SK-N-SH (cell line): Measurements from ENCODE around the gene SDCCAG8. TPM values are rescaled to one million over a fixed set of nuclear protein-coding genes. Genes with fewer than 3 reads are reported as not detected.

Experiments
- CTCF ChIA-PET: fragments of 300-600, 350-600 bp; formaldehyde crosslinking; extraction: SDS; loops from one replicate; lab custom pipeline; 2021; lab: Yijun Ruan, JAX
- POLR2A ChIA-PET: fragments of 350-600 bp; sonication (Branson Sonifier 250); formaldehyde crosslinking; extraction: SDS; loops from one replicate; lab custom pipeline; 2020; ENCODE audit warnings: antibody characterized with exemption, inconsistent platforms; lab: Yijun Ruan, JAX
- DNase-seq: peaks from one replicate; pipeline ENCODE4 v3.0.0; 2012
- H2AFZ ChIP-seq: fragments of 200-600 bp; sonication (generic); 2 replicates; pipeline ENCODE4 v1.8.1; 2016; ENCODE audit warnings: antibody characterized with exemption, mild to moderate bottlenecking, low read depth
- H3F3A ChIP-seq: fragments of 200-600 bp; sonication (generic); replicated peaks from 2 replicates; pipeline ENCODE3; 2016; ENCODE audit warnings: antibody characterized with exemption, mild to moderate bottlenecking; ENCODE audit not compliant: insufficient read depth
- H3K27ac ChIP-seq, 2 experiments: fragments of 200-500 bp in 1 of 2; fragments of 200-600 bp in 1 of 2; sonication (Bioruptor generic) in 1 of 2; sonication (generic), shearing (Covaris generic) in 1 of 2; 2 replicates each; pipeline versions ENCODE4 v1.5.1 to v1.6.1; 2014 to 2016; ENCODE audit warnings: low read depth in 2 of 2, inconsistent platforms in 1 of 2, low read length in 1 of 2, mild to moderate bottlenecking in 1 of 2, mixed read lengths in 1 of 2
- H3K27me3 ChIP-seq: fragments of 200-600 bp; sonication (generic), shearing (Covaris generic); 2 replicates; pipeline ENCODE4 v1.6.1; 2016; ENCODE audit warnings: mixed run types; ENCODE audit not compliant: insufficient read depth
- H3K36me3 ChIP-seq, 2 experiments: fragments of 200-500 bp in 1 of 2; fragments of 200-600 bp in 1 of 2; sonication (Bioruptor generic) in 1 of 2; sonication (generic) in 1 of 2; replicated peaks in 1 of 2; 2 replicates each; pipeline versions ENCODE3 to v1.5.1; 2014 to 2016; ENCODE audit warnings: low read length in 1 of 2, mild to moderate bottlenecking in 1 of 2; ENCODE audit not compliant: insufficient read depth in 2 of 2, control insufficient read depth in 1 of 2
- H3K4me1 ChIP-seq, 2 experiments: fragments of 200-500 bp in 1 of 2; fragments of 200-600 bp in 1 of 2; sonication (Bioruptor generic) in 1 of 2; sonication (generic), shearing (Covaris generic) in 1 of 2; 2 replicates each; pipeline versions ENCODE4 v1.5.1 to v1.6.1; 2014 to 2016; ENCODE audit warnings: low read depth in 1 of 2, low read length in 1 of 2, mixed run types in 1 of 2; ENCODE audit not compliant: insufficient read depth in 2 of 2, control insufficient read depth in 1 of 2
- H3K4me2 ChIP-seq: fragments of 200-600 bp; sonication (generic), shearing (Covaris generic); 2 replicates; pipeline ENCODE4 v1.6.1; 2017; ENCODE audit warnings: mixed run types
- H3K4me3 ChIP-seq, 2 experiments: fragments of 200-500 bp in 1 of 2; fragments of 200-600 bp in 1 of 2; sonication (Bioruptor generic) in 1 of 2; sonication (generic), shearing (Covaris generic) in 1 of 2; 2 replicates each; pipeline versions ENCODE4 v1.5.1 to v1.8.1; 2014 to 2016; ENCODE audit warnings: low read depth in 2 of 2, inconsistent platforms in 1 of 2, low read length in 1 of 2, mild to moderate bottlenecking in 1 of 2, mixed read lengths in 1 of 2, moderate library complexity in 1 of 2
- H3K79me2 ChIP-seq: fragments of 200-600 bp; sonication (generic); 2 replicates; pipeline ENCODE4 v1.8.1; 2017; ENCODE audit warnings: mild to moderate bottlenecking; ENCODE audit not compliant: insufficient read depth
- H3K9ac ChIP-seq: fragments of 200-600 bp; sonication (generic); 2 replicates; pipeline ENCODE4 v1.6.1; 2017; ENCODE audit warnings: mixed run types
- H3K9me2 ChIP-seq: fragments of 200-600 bp; sonication (generic); 2 replicates; pipeline ENCODE4 v1.6.1; 2017; ENCODE audit warnings: mixed run types
- H3K9me3 ChIP-seq: fragments of 200-600 bp; sonication (generic); 2 replicates; pipeline ENCODE4 v1.6.1; 2017; ENCODE audit warnings: mixed run types, mild to moderate bottlenecking, moderate library complexity
- H4K20me1 ChIP-seq: fragments of 200-600 bp; sonication (generic); 2 replicates; pipeline ENCODE4 v1.6.1; 2017; ENCODE audit warnings: mild to moderate bottlenecking, mixed run types; ENCODE audit not compliant: insufficient read depth
- CHD2 ChIP-seq: fragments of 150-350 bp; IDR thresholded peaks from 2 replicates; pipeline ENCODE4 v1.6.1; 2018; ENCODE audit warnings: low read length; ENCODE audit not compliant: partially characterized antibody
- ELF1 ChIP-seq: IDR thresholded peaks from 2 replicates; pipeline ENCODE4 v1.4.0; 2012
- GABPA ChIP-seq: IDR thresholded peaks from 2 replicates; pipeline ENCODE4 v1.4.0; 2012; ENCODE audit warnings: low read depth, mild to moderate bottlenecking
- MXI1 ChIP-seq: IDR thresholded peaks from 2 replicates; pipeline ENCODE4 v1.6.1; 2012; ENCODE audit warnings: mild to moderate bottlenecking, low read depth, low read length, improper control_type of control experiment
- RCOR1 ChIP-seq: fragments of 150-350 bp; IDR thresholded peaks from 2 replicates; pipeline ENCODE4 v1.6.1; 2017; ENCODE audit warnings: antibody characterized with exemption, low read length
- TAF1 ChIP-seq: IDR thresholded peaks from 2 replicates; pipeline ENCODE4 v1.6.1; 2012; ENCODE audit warnings: low read depth, mild to moderate bottlenecking, low read length, moderate library complexity, borderline replicate concordance
- YY1 ChIP-seq: IDR thresholded peaks from 2 replicates; pipeline ENCODE4 v1.4.0; 2012; ENCODE audit warnings: low read depth, mild to moderate bottlenecking
- WGBS: methylation state at CpG from one replicate; pipeline ENCODE4 v1.1.6; 2017; ENCODE audit warnings: low lambda C conversion rate; 5-methylcytosine and 5-hydroxymethylcytosine counted together
- polyA plus RNA-seq, 3 experiments: library from polyadenylated mRNA; depleted of rRNA; stranded (reverse); fragments of >200 nt; gene quantifications; 2 replicates each; pipeline ENCODE4 v1.2.3, GENCODE V29; 2012
- TF ChIP-seq, protein P1 (sequence below): IDR thresholded peaks from 2 replicates; pipeline ENCODE4 v1.4.0; 2012; ENCODE audit warnings: low read depth, borderline replicate concordance
- TF ChIP-seq, protein P2 (sequence below): fragments of 150-350 bp; IDR thresholded peaks from 2 replicates; pipeline ENCODE4 v1.6.1; 2016; ENCODE audit warnings: mild to moderate bottlenecking, low read depth, low read length
- TF ChIP-seq, protein P3 (sequence below): fragments of 150-350 bp; IDR thresholded peaks from 2 replicates; pipeline ENCODE4 v1.6.1; 2017; ENCODE audit warnings: antibody characterized with exemption, low read length, low read depth, borderline replicate concordance

SDCCAG8 gene
- polyA plus RNA-seq, 1 of the 3 experiments (the other 2 are of a cell fraction), result 22.7 TPM

DNA sequence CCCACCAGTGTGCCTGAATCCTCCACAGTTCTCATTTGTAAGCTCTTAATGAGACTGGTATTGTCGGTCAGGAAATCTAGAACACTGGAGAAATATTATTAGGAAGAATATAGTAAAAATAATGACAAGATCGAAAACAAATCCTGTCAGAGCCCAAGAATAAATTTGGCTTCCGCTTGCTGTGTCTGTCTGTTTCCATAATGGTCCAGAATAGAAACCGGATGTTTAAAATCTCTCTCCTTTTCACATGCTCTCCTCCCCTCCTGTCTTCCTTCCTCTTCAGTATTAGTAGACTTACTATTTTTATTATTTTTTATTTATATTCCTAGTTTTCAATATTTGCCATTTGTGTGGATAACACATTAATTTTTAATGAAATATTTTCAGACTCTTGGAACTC lies 187.7 kb downstream of the SDCCAG8 start:
- Histone ChIP-seq H3K9me3 (no peaks in the 10 kb centered on the region), H3K4me2 (no peak overlapping the region), H3K9ac (no peak overlapping the region), H3K9me2 (no peaks in the 10 kb centered on the region), H2AFZ (no peak overlapping the region), H3K4me1 (peaks cover 0 to 7% of the 10 kb centered on the region in 2 experiments; a peak in 2 of 4 replicates), H3K27ac (no peak overlapping the region), H3K27me3 (no peaks in the 10 kb centered on the region), H3K79me2 (no peaks in the 10 kb centered on the region), H3F3A (no peaks in the 10 kb centered on the region), H4K20me1 (no peaks in the 10 kb centered on the region), H3K36me3 (peaks cover 0 to 5% of the 10 kb centered on the region in 2 experiments), H3K4me3 (no peak overlapping the region)
- no peak for DNase-seq
- WGBS, result 92% methylated on average over 4 of the region's 4 CpGs
- POLR2A ChIA-PET, result no interaction called here
- TF ChIP-seq MXI1 (no peak), RCOR1 (no peak)
- CTCF ChIA-PET, result interaction anchor here (0.8 to 1.2 kb wide), 2 partner anchors 19 to 829 kb away, joined by 3 to 4 read pairs; no protein-coding TSS in a partner anchor

DNA sequence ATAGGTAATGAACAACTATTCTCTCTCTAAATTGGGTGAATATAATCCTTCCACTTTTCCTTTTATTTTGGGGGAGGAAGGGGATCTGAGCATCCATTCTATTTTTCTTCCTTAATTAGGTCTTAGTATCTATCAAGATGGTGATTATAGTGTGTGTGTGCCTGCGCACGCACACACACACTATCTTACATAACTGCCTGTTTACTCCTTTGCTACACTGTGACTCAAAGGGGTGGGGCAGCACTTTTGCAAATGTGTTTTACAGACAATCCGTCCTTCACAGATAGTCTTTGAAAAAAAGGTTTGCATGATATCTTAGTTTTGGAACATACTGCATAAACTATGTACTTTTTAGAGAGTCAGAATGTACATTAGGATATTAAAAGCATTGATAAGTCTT lies 191.5 kb downstream of the SDCCAG8 start:
- no peak overlapping the region for H3K4me2 ChIP-seq
- H3K36me3 ChIP-seq, result peaks cover 0 to 5% of the 10 kb centered on the region in 2 experiments
- H3F3A ChIP-seq, result no peaks in the 10 kb centered on the region
- POLR2A ChIA-PET, result interaction anchor here (0.6 kb wide), 1 partner anchor 13 kb away, joined by 3 read pairs; no protein-coding TSS in a partner anchor
- H3K79me2 ChIP-seq, result no peaks in the 10 kb centered on the region
- WGBS, result 96% methylated on average over 3 of the region's 3 CpGs
- H3K9me2 ChIP-seq, result no peaks in the 10 kb centered on the region
- H3K9me3 ChIP-seq, result no peaks in the 10 kb centered on the region
- H3K4me1 ChIP-seq, result peaks cover 0 to under 1% of the 10 kb centered on the region in 2 experiments; a peak in 1 of 4 replicates
- CTCF ChIA-PET, result interaction anchor here (0.8 kb wide), 1 partner anchor 852 kb away, joined by 3 read pairs; no protein-coding TSS in a partner anchor
- no peaks in the 10 kb centered on the region for H3K27me3 ChIP-seq
- no peak overlapping the region for H2AFZ ChIP-seq
- H3K27ac ChIP-seq, result no peak overlapping the region
- no peak for DNase-seq
- H3K4me3 ChIP-seq, result no peak overlapping the region
- TF ChIP-seq, protein P1, sequence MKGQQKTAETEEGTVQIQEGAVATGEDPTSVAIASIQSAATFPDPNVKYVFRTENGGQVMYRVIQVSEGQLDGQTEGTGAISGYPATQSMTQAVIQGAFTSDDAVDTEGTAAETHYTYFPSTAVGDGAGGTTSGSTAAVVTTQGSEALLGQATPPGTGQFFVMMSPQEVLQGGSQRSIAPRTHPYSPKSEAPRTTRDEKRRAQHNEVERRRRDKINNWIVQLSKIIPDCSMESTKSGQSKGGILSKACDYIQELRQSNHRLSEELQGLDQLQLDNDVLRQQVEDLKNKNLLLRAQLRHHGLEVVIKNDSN, result no peak
- TF ChIP-seq, protein P2, sequence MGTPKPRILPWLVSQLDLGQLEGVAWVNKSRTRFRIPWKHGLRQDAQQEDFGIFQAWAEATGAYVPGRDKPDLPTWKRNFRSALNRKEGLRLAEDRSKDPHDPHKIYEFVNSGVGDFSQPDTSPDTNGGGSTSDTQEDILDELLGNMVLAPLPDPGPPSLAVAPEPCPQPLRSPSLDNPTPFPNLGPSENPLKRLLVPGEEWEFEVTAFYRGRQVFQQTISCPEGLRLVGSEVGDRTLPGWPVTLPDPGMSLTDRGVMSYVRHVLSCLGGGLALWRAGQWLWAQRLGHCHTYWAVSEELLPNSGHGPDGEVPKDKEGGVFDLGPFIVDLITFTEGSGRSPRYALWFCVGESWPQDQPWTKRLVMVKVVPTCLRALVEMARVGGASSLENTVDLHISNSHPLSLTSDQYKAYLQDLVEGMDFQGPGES, result no peak
- TF ChIP-seq GABPA, result no peak
- TF ChIP-seq, protein P3, sequence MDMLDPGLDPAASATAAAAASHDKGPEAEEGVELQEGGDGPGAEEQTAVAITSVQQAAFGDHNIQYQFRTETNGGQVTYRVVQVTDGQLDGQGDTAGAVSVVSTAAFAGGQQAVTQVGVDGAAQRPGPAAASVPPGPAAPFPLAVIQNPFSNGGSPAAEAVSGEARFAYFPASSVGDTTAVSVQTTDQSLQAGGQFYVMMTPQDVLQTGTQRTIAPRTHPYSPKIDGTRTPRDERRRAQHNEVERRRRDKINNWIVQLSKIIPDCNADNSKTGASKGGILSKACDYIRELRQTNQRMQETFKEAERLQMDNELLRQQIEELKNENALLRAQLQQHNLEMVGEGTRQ, result no peak
- TF ChIP-seq TAF1, result no peak
- TF ChIP-seq YY1, result no peak
- TF ChIP-seq ELF1, result no peak
- TF ChIP-seq CHD2, result no peak
- H4K20me1 ChIP-seq, result no peaks in the 10 kb centered on the region
- no peak overlapping the region for H3K9ac ChIP-seq
